IMR-90 (cell line): ENCODE data around the gene DCDC1. TPM values are rescaled to one million over a fixed set of nuclear protein-coding genes. Genes with fewer than 3 reads are reported as not detected.

Experiments
- ATAC-seq: fragments of 200-7000 bp; cut with Tn5 transposase; 2 replicates; pipeline ENCODE4 v1.9.1; 2020; ENCODE audit warnings: low read depth, mild to moderate bottlenecking, moderate library complexity
- BruUV-seq: library from RNA; stranded (reverse); fragments of 400-500 nt; replicated peaks from 2 replicates; lab custom pipeline; 2021; lab: Mats Ljungman, UMichigan
- CTCF ChIA-PET: fragments of 300-600 bp; formaldehyde crosslinking; extraction: SDS; loops from one replicate; lab custom pipeline; 2021; ENCODE audit warnings: antibody characterized with exemption; lab: Yijun Ruan, JAX
- POLR2A ChIA-PET: fragments of 300-600 bp; sonication (Branson Sonifier 250); formaldehyde crosslinking; loops from one replicate; lab custom pipeline; 2022; ENCODE audit warnings: antibody characterized with exemption; ENCODE audit not compliant: unreplicated experiment; lab: Charles Lee
- DNase-seq: peaks from one replicate; pipeline ENCODE4 v3.0.0; 2013
- H2AFZ ChIP-seq: replicated peaks from 2 replicates; pipeline ENCODE3; 2013; ENCODE audit warnings: low read length, mild to moderate bottlenecking; ENCODE audit not compliant: poor library complexity
- H2AK5ac ChIP-seq: 2 replicates; pipeline ENCODE4 v1.6.1; 2013; ENCODE audit warnings: low read depth, low read length, inconsistent platforms
- H2AK9ac ChIP-seq: replicated peaks from 2 replicates; pipeline ENCODE3; 2013; ENCODE audit warnings: mild to moderate bottlenecking, low read depth, low read length, moderate library complexity; ENCODE audit not compliant: poor library complexity
- H2BK120ac ChIP-seq: 2 replicates; pipeline ENCODE4 v1.6.1; 2013; ENCODE audit warnings: low read depth, low read length, inconsistent platforms
- H2BK15ac ChIP-seq: 3 replicates; pipeline ENCODE4 v1.6.1; 2013; ENCODE audit warnings: low read depth, low read length, inconsistent platforms
- H2BK20ac ChIP-seq: 2 replicates; pipeline ENCODE4 v1.6.1; 2013; ENCODE audit warnings: low read depth, mild to moderate bottlenecking, inconsistent platforms, low read length, moderate library complexity
- H2BK5ac ChIP-seq: 2 replicates; pipeline ENCODE4 v1.6.1; 2013; ENCODE audit warnings: mild to moderate bottlenecking, low read depth, low read length, inconsistent platforms; ENCODE audit not compliant: poor library complexity, severe bottlenecking
- H3K14ac ChIP-seq: replicated peaks from 2 replicates; pipeline ENCODE4 v1.6.1; 2013; ENCODE audit warnings: low read depth, low read length, inconsistent platforms
- H3K18ac ChIP-seq: 2 replicates; pipeline ENCODE4 v1.6.1; 2013; ENCODE audit warnings: low read depth, low read length, control low read depth
- H3K23ac ChIP-seq: 2 replicates; pipeline ENCODE4 v1.6.1; 2013; ENCODE audit warnings: low read depth, low read length, inconsistent platforms
- H3K27ac ChIP-seq: 2 replicates; pipeline ENCODE4 v1.5.1; 2013; ENCODE audit warnings: mild to moderate bottlenecking, control low read depth, low read length; ENCODE audit not compliant: insufficient read depth
- H3K27me3 ChIP-seq: 2 replicates; pipeline ENCODE4 v1.6.1; 2013; ENCODE audit warnings: low read length; ENCODE audit not compliant: control insufficient read depth, insufficient read depth
- H3K36me3 ChIP-seq: 2 replicates; pipeline ENCODE4 v1.6.1; 2013; ENCODE audit warnings: low read length, mixed read lengths; ENCODE audit not compliant: control insufficient read depth, insufficient read depth
- H3K4ac ChIP-seq: 2 replicates; pipeline ENCODE4 v1.6.1; 2013; ENCODE audit warnings: low read depth, low read length, inconsistent platforms
- H3K4me1 ChIP-seq: 2 replicates; pipeline ENCODE4 v1.6.1; 2013; ENCODE audit warnings: low read length, mixed read lengths; ENCODE audit not compliant: control insufficient read depth, insufficient read depth
- H3K4me2 ChIP-seq: 2 replicates; pipeline ENCODE4 v1.6.1; 2013; ENCODE audit warnings: low read depth, mild to moderate bottlenecking, control low read depth, low read length, moderate library complexity
- H3K4me3 ChIP-seq: 2 replicates; pipeline ENCODE4 v1.5.1; 2013; ENCODE audit warnings: low read depth, mild to moderate bottlenecking, control low read depth, low read length, moderate library complexity; ENCODE audit not compliant: insufficient read depth
- H3K56ac ChIP-seq: 2 replicates; pipeline ENCODE4 v1.6.1; 2013; ENCODE audit warnings: low read length, inconsistent platforms; ENCODE audit not compliant: insufficient read depth; ENCODE audit errors: extremely low read depth
- H3K79me1 ChIP-seq, 2 experiments: 2 replicates each; pipeline ENCODE4 v1.6.1; 2013; ENCODE audit warnings: low read length in 2 of 2, inconsistent platforms in 1 of 2, low read depth in 1 of 2
- H3K9ac ChIP-seq: 2 replicates; pipeline ENCODE4 v1.6.1; 2013; ENCODE audit warnings: low read depth, low read length, control low read depth
- H3K9me1 ChIP-seq: 2 replicates; pipeline ENCODE4 v1.6.1; 2013; ENCODE audit warnings: low read length, inconsistent platforms; ENCODE audit not compliant: insufficient read depth
- H3K9me3 ChIP-seq: 2 replicates; pipeline ENCODE4 v1.6.1; 2013; ENCODE audit warnings: low read length; ENCODE audit not compliant: control insufficient read depth, insufficient read depth
- H4K20me1 ChIP-seq: 2 replicates; pipeline ENCODE4 v1.6.1; 2013; ENCODE audit warnings: low read length, inconsistent platforms; ENCODE audit not compliant: insufficient read depth
- H4K5ac ChIP-seq: 2 replicates; pipeline ENCODE4 v1.6.1; 2013; ENCODE audit warnings: mild to moderate bottlenecking, low read depth, low read length, control low read depth
- H4K8ac ChIP-seq, 2 experiments: 2 replicates each; pipeline ENCODE4 v1.6.1; 2013; ENCODE audit warnings: low read depth in 2 of 2, low read length in 2 of 2, control low read depth in 1 of 2, inconsistent platforms in 1 of 2
- H4K91ac ChIP-seq: 2 replicates; pipeline ENCODE4 v1.6.1; 2013; ENCODE audit warnings: low read depth, low read length, inconsistent platforms; ENCODE audit not compliant: insufficient read depth
- BHLHE40 ChIP-seq: fragments of 150-350 bp; IDR thresholded peaks from 2 replicates; pipeline ENCODE4 v1.6.1; 2016; ENCODE audit warnings: mild to moderate bottlenecking, low read depth, low read length
- FOS ChIP-seq: fragments of 150-350 bp; IDR thresholded peaks from 2 replicates; pipeline ENCODE4 v1.6.1; 2016; ENCODE audit warnings: low read depth, low read length
- MAZ ChIP-seq: IDR thresholded peaks from 2 replicates; pipeline ENCODE4 v1.6.1; 2012; ENCODE audit warnings: low read depth, mild to moderate bottlenecking, low read length, improper control_type of control experiment, moderate library complexity, borderline replicate concordance
- MXI1 ChIP-seq: IDR thresholded peaks from 2 replicates; pipeline ENCODE4 v1.6.1; 2012; ENCODE audit warnings: low read depth, mild to moderate bottlenecking, low read length, moderate library complexity, borderline replicate concordance
- NFE2L2 ChIP-seq: fragments of 150-350 bp; IDR thresholded peaks from 2 replicates; pipeline ENCODE4 v1.6.1; 2016; ENCODE audit warnings: low read depth, mild to moderate bottlenecking, low read length
- POLR2A ChIP-seq: IDR thresholded peaks from 2 replicates; pipeline ENCODE4 v1.6.1; 2012; ENCODE audit warnings: mild to moderate bottlenecking, low read depth, low read length
- RAD21 ChIP-seq: IDR thresholded peaks from 2 replicates; pipeline ENCODE4 v1.6.1; 2012; ENCODE audit warnings: low read length, improper control_type of control experiment
- RFX5 ChIP-seq: IDR thresholded peaks from 2 replicates; pipeline ENCODE4 v1.8.0; 2012; ENCODE audit warnings: low read depth, mild to moderate bottlenecking, low read length, moderate library complexity
- SMC3 ChIP-seq: fragments of 150-350 bp; IDR thresholded peaks from 2 replicates; pipeline ENCODE4 v1.6.1; 2016; ENCODE audit warnings: low read depth, mild to moderate bottlenecking, antibody characterized with exemption, low read length, moderate library complexity
- WGBS, 2 experiments: methylation state at CpG; one replicate each; pipeline versions ENCODE4 v1.1.5 to v1.1.7; 2013; ENCODE audit warnings: missing lambda C conversion rate in 2 of 2; ENCODE audit not compliant: insufficient read length in 1 of 2; ENCODE audit errors: extremely low coverage in 2 of 2; 5-methylcytosine and 5-hydroxymethylcytosine counted together
- dilution Hi-C: fragments of 300-500 bp; cut with HindIII; formaldehyde crosslinking; loops from one replicate; pipeline ENCODE4 v1.14.3; 2018; ENCODE audit warnings: low sequenced_read_pairs; ENCODE audit not compliant: unreplicated experiment
- in situ Hi-C: fragments of 300-500 bp; cut with MboI; formaldehyde crosslinking; loops from 3 replicates; pipeline ENCODE4 v1.14.3; 2019; ENCODE audit warnings: low sequenced_read_pairs, inconsistent platforms, mixed read lengths
- intact Hi-C: fragments of 100-400 bp; cut with micrococcal nuclease; formaldehyde crosslinking; loops from 2 replicates; pipeline ENCODE4 v1.10.0; 2022
- polyA plus RNA-seq, 3 experiments: library from polyadenylated mRNA; depleted of rRNA; stranded (reverse); fragments of >200 nt; gene quantifications; 2 replicates each; pipeline ENCODE4 v1.2.3, GENCODE V29; 2012; ENCODE audit warnings: low replicate concordance in 1 of 3
- total RNA-seq: library from RNA; depleted of rRNA; stranded (reverse); fragments of >200 nt; gene quantifications from 2 replicates; pipeline ENCODE4 v1.2.3, GENCODE V29; 2012
- TF ChIP-seq, protein P1 (sequence below): fragments of 150-350 bp; IDR thresholded peaks from 2 replicates; pipeline ENCODE4 v1.6.1; 2016; ENCODE audit warnings: low read depth, mild to moderate bottlenecking, low read length, moderate library complexity, borderline replicate concordance
- TF ChIP-seq, protein P2 (sequence below): fragments of 150-350 bp; IDR thresholded peaks from 2 replicates; pipeline ENCODE4 v1.6.1; 2017; ENCODE audit warnings: mild to moderate bottlenecking, antibody characterized with exemption, low read length, low read depth
- TF ChIP-seq, protein P3 (sequence below): conservative IDR thresholded peaks from 2 replicates; pipeline ENCODE4 v1.5.1; 2012; ENCODE audit warnings: mild to moderate bottlenecking, low read depth, low read length, improper control_type of control experiment

The DCDC1 gene
- total and polyA plus RNA-seq, 2 of the 4 experiments (the other 2 are of a cell fraction) = not detected

DNA sequence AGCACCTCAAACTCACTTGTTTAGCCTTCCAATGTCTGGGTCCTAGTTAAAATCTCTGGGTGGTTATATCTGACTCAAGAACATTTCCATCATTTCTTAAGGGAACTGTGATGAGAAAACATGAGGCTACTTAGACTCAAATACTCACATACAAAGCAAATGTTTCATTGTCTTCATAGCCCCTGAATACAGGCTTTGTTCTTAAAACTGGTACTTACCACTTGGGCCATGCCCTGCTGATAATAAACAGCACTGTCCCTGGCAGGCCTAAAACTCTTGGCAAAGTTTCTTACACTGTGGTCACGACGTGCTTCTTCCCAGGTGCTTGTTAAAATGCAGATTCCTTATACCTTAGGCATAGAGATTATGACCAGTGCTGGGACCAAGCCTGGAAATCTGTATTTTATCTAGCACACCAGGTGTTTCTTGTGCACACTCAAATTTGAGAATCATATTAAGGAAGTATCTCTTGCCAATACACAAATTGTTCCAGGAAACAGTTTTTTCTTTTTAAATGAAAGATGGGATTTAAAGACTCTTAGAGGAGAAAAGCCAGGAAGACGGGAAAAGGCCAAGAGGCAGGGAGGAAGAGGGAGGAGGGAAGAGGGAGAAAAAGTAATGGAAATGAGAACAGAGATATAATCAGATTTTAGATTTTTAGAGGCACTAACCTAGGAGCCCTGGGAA lies 495.5 kb downstream of the DCDC1 start:
- Histone ChIP-seq H3K18ac (no peak overlapping the region), H3K4ac (no peak overlapping the region), H4K5ac (no peak overlapping the region), H3K79me1 (no peaks in the 10 kb centered on the region), H3K9me1 (no peaks in the 10 kb centered on the region), H3K23ac (no peak overlapping the region), H3K9me3 (no peaks in the 10 kb centered on the region), H3K4me1 (no peaks in the 10 kb centered on the region), H3K9ac (no peak overlapping the region), H2BK15ac (no peak overlapping the region), H3K4me3 (no peak overlapping the region), H2BK5ac (no peak overlapping the region), H4K20me1 (no peaks in the 10 kb centered on the region), H3K27ac (no peak overlapping the region), H4K91ac (no peak overlapping the region), H2BK120ac (no peak overlapping the region), H3K14ac (no peak overlapping the region), H2AK9ac (no peak overlapping the region), H3K27me3 (no peaks in the 10 kb centered on the region), H2BK20ac (no peak overlapping the region), H2AK5ac (no peak overlapping the region), H2AFZ (no peak overlapping the region), H3K4me2 (no peak overlapping the region), H3K36me3 (no peaks in the 10 kb centered on the region), H4K8ac (no peak overlapping the region), H3K56ac (no peak overlapping the region; the same call in 1 of the 2 replicates)
- in situ Hi-C loops (no loop called here), intact Hi-C loops (no loop called here), dilution Hi-C loops (no loop called here)
- ChIA-PET POLR2A (no interaction called here), CTCF (no interaction called here)
- TF ChIP-seq, protein P1, sequence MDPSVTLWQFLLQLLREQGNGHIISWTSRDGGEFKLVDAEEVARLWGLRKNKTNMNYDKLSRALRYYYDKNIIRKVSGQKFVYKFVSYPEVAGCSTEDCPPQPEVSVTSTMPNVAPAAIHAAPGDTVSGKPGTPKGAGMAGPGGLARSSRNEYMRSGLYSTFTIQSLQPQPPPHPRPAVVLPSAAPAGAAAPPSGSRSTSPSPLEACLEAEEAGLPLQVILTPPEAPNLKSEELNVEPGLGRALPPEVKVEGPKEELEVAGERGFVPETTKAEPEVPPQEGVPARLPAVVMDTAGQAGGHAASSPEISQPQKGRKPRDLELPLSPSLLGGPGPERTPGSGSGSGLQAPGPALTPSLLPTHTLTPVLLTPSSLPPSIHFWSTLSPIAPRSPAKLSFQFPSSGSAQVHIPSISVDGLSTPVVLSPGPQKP = no peak
- TF ChIP-seq FOS (no peak), MAZ (no peak), RFX5 (no peak), BHLHE40 (no peak), MXI1 (no peak), POLR2A (no peak), NFE2L2 (no peak), RAD21 (no peak), SMC3 (no peak)
- TF ChIP-seq, protein P2, sequence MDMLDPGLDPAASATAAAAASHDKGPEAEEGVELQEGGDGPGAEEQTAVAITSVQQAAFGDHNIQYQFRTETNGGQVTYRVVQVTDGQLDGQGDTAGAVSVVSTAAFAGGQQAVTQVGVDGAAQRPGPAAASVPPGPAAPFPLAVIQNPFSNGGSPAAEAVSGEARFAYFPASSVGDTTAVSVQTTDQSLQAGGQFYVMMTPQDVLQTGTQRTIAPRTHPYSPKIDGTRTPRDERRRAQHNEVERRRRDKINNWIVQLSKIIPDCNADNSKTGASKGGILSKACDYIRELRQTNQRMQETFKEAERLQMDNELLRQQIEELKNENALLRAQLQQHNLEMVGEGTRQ = no peak
- TF ChIP-seq, protein P3, sequence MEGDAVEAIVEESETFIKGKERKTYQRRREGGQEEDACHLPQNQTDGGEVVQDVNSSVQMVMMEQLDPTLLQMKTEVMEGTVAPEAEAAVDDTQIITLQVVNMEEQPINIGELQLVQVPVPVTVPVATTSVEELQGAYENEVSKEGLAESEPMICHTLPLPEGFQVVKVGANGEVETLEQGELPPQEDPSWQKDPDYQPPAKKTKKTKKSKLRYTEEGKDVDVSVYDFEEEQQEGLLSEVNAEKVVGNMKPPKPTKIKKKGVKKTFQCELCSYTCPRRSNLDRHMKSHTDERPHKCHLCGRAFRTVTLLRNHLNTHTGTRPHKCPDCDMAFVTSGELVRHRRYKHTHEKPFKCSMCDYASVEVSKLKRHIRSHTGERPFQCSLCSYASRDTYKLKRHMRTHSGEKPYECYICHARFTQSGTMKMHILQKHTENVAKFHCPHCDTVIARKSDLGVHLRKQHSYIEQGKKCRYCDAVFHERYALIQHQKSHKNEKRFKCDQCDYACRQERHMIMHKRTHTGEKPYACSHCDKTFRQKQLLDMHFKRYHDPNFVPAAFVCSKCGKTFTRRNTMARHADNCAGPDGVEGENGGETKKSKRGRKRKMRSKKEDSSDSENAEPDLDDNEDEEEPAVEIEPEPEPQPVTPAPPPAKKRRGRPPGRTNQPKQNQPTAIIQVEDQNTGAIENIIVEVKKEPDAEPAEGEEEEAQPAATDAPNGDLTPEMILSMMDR = no peak
- BruUV-seq = no TSS peak
- 14% methylated on average over 2 of the region's 3 CpGs; no CpG with 5 or more reads in 1 of the 2 experiments for WGBS, 2 experiments
- DNase-seq = no peak
- no peak for ATAC-seq
